Hematopoietic multipotent progenitor cell treated with erythropoietin and hydrocortisone succinate and interleukin-3 and kit ligand, for 8 days (in vitro differentiated cells): ENCODE data around the gene NEDD8.

ENCODE experiments used
- DNase-seq: peaks from one replicate; pipeline ENCODE4 v3.0.0-alpha.2; 2015

The NEDD8 gene

DNA sequence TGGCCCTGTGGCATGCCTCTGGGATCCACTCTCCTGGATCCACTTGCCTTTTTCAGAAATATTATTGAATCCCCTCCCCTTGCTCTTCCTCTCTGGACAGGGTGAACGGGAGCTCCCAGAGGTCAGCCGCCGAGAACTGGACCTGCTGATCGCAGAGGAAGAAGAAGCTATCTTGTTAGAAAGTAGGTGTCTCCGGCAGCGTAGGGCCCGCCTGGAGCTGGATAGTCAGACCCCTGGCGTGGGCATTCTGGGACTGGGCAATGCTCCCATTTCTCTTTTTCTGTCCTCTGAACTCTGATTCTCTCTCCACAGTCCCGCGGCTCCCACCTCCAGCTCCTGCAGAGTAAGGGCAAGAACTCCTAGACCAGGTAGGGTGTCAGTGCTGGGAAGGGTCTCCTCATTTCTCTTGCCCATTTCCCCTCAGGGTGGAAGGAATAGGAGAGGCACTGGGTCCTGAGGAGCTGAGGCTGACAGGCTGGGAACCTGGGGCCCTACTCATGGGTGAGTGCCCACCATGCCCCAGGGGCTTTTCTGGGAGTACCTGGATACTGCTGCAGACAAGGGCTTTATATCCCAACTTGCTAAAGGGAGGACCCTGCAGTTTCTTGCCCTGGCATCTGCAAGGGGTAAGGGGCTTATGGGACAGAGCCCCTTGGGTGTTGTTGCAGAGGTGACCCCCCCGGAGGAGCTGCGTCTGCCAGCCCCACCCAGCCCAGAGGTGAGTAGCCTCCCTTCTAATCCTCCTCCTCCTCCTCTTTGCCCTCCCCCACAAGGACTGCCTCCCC, 54.9 kb downstream of the NEDD8 start:
- no peak for DNase-seq

GRCh38 chr14:24176599-24176998, 55.6 kb downstream of the NEDD8 start:
- no peak for DNase-seq

DNA sequence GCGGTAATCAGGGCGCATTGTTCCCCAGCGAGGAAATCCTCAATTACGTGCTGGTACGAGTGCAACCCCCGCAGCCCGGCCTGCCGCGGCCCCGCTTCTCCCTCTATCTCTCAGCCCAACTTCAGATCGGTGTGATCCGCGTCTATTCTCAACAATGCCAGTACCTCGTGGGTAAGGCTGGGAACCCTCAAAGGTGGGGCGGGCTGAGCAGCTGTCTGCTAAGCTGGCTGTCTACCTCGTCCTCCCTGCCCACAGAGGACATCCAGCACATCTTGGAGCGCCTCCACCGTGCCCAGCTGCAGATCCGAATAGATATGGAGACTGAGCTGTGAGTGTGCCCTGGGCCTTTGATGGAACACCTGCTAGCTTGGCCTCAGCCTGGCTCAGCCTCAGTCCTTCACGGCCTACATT, 59.3 kb downstream of the NEDD8 start:
- DNase-seq: no peak

- DNase-seq: peak; percentile 36
Measured at GRCh38 chr14:24172261-24172860, 59.8 kb downstream of the NEDD8 start.

DNA sequence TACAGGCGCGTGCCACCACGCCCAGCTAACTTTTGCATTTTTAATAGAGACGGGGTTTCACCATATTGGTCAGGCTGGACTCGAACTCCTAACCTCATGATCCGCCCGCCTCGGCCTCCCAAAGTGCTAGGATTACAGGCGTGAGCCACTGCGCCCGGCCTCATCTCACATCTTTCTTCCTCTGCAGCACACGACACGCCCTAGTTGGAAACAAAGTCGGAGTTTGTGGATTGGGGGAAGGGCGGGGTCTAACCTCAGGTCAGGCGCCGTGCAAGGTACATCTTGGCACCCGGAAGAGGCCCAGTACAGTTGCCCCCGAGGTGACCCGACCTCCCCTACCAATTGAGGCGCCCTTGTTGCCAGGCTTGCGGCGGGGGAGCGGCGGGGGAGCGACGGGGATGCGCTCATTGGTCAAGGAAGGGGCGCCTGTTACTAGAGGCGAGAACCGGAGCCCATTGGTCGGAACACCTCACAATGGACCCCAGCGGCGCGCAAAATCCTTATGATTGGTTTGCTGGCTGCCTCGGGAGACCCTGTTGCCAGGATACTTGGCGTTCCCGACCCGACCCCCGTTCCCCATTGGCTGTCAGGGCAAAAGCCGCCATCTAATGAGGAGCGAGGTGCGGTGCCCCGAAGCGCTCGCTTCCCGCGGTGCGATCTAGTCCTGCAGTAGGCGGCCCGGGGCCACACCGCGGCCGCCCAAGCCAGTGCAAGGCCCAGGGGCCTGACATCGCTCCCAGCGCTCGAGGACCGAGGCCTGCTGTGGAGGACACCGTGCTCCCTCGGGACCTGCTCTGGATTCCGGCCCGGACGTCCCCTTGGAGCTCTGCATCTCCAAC, 60.5 kb downstream of the NEDD8 start, which contains the start of gene REC8:
Gene REC8 (plus strand): TSS at position 659 of the 839 bp plus-strand sequence. CDS start 473 bp downstream, outside the sequence.
- peak; percentile 97 for DNase-seq

GRCh38 chr14:24167469-24168114, 64.6 kb downstream of the NEDD8 start:
- DNase-seq: no peak
